MV-4-11 (cell line): ENCODE data around the gene AKAP17A.
"Not testable (repeated sequence)": the region's sequence is repeated elsewhere in the genome, so short reads cannot be mapped to it uniquely, and the experiment has no call there.

ENCODE experiments used
- DNase-seq: peaks from one replicate; lab custom pipeline; 2025; lab: John Stamatoyannopoulos, UW

AKAP17A gene

DNA sequence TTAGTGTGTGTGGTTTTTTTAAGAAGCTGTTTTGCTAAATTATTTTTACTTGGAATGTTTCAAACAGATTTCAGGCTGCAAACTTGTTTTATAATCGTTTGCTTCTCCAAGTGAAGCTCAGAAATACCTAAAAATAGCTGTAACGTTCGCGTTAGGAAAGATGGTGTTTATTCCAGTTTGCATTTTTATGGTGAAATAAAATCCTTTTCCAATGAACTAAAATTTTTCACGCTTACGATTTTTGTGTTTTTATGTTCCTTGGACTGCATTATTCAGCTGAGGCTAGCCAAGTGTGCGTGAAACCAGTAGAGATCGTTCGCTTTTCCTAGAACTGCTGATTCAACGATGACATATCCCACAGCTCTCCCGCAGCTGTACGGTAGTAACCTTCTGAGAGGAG is 10.9 kb downstream of the AKAP17A start:
- DNase-seq: no peak

DNA sequence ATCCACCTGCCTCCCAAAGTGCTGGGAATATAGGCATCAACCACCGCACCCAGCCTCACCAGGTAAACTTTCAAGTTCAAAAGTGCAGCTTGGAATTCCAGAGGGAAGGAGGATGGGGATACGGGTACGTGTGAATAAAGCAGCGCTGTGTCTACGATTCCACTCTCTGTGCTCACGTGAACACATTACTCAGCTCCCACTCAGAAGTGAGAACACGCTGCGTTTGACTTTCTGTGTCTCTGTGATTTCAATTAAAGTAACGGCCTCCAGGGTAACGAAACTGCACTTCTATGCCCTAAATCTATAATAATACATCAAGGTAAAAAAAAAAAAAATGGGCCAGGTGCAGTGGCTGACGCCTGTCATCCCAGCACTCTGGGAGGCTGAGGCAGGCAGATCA is 15.1 kb downstream of the AKAP17A start:
- DNase-seq: no peak

DNA sequence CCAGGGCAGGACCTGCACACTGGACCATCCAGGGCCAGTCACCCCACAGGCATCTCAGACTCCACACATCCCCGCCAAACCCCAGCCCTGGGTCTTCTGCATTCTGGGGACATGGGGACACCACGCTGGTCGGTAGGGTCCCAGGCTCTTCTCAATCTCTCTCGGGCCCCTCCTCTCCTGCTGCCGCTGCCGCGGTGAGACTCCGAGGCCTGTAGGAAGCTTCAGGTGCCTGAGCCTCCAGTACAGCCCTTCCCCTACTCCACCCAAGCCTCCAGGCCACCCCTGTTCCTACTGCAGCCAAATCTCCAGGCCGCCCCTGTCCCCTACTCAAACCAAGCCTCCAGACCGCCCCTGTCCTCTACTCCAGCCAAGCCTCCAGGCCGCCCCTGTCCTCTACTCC is 17.9 kb downstream of the AKAP17A start:
- no peak for DNase-seq

DNA sequence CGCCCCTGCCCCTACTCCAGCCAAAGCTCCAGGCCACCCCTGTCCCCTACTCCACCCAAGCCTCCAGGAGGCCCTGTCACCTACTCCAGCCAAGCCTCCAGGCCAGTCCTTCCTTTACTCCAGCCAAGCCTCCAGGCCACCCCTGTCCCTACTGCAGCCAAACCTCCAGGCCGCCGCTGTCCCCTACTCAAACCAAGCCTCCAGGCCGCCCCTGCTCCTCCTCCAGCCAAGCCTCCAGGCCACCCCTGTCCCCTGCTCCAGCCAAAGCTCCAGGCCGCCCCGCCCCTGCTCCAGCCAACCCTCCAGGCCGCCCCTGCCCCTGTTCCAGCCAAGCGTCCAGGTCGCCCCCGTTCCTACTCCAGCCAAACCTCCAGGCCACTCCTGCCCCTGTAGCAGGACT is 18.4 kb downstream of the AKAP17A start:
- DNase-seq: no peak

DNA sequence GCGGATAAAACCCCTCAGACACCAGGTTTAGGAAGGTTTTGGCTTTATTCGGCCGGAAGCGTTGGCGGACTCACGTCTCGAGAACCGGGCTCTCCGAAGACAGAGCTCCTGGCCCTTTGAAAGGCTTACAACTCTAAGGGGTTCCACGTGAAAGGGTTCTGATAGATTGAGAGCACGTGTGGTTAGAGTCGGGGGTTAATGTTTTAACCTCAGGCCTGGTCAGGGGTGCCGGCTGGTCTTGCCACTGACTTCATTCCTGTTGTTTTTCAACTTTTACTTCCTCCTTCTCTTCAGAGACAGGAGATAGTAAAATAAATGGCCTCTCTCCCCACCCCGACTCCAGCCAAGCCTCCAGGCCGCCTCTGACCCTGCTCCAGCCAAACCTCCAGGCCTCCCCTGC is 18.8 kb downstream of the AKAP17A start:
- DNase-seq: peak; percentile 60

DNA sequence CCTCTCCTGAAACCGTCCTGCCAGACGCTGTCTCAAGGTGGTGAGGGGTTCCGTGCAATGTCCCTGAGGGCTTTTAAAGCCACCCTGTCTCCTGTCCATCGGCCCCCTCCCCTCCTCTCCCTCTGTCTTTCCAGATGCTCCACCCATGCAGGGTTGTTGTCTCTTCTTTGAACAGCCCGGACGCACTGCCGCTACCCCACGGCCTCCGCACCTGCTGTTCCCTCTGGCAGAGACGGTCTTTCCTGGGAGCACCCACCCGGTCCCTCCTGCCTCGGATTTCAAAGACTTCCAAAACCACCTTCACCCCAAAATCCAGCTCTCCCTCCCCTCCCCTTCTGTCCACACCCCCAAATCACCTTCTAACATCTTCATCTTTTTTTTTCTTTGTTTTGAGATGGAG is 19.3 kb downstream of the AKAP17A start:
- no peak for DNase-seq

DNA sequence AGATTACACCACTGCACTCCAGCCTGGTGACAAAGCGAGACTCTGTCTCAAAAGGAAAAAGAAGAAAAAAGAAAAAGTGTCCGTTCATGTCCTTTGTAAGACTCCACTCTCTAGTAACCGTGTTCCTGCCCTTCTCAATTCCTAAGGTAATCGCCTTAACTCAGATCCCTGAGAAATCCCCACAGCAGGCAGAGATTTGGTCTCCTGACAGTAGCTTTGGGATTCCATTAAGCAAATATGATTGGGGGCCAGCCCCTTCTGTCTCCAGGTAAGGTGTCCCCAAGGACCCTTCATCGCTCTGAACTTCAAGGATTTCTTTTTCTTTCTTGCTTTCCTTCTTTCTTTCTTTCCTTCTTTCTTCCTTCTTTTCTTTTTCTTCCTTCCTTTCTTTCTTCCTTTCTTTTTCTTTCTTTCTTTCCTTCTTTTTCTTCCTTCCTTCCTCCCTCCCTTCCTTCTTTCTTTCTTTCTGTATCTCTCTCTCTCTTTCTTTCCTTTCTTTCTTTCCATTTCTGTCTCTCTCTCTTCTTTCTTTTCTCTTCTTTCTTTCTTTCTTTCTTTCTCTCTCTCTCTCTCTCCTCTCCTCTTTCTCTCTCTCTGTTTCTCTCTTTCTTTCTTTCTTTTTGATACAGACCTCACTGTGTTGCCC is 21.4 kb downstream of the AKAP17A start:
- no peak for DNase-seq

DNA sequence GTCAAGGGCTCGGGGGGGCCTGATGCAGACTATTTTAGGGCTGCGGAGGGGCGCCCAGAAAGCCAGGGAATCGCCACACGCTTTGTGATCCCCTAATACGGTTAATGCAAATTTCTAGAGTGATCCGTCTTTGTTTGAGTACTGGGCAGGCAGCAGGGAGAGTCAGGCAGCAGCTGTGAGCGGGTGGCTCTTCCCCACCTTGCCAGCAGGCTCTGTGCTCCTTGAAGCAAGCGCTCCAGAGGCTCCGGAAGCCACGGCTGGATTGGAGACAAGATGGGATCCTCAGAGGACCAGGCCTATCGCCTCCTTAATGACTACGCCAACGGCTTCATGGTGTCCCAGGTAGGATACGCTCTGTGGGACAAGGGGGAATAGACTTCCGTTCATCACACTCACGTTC is 23.5 kb downstream of the AKAP17A start, which contains the start of gene ASMT:
TSS of gene ASMT (plus strand) at position 133 of the 400 bp plus-strand sequence. CDS start at position 274, 141 bp downstream.
- no peak for DNase-seq

DNA sequence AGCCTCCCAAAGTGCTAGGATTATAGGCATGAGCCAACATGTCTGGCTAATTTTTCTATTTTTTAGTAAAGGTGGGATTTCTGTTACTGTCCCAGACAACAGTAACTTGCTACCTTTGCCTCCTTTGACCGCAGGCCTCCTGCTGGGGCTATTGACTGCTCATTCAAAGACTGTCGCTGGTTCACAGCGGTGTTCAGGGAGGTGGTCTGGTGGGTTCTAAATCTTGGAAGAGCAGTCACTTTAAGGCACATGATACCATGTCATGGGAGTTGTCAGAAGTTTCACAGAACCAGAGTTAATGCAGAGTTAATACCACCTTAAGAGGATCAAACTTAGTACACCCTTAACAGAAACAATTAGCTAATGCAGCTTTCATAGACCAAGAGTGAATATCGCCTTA is 27.3 kb downstream of the AKAP17A start:
- peak; percentile 20 for DNase-seq

DNA sequence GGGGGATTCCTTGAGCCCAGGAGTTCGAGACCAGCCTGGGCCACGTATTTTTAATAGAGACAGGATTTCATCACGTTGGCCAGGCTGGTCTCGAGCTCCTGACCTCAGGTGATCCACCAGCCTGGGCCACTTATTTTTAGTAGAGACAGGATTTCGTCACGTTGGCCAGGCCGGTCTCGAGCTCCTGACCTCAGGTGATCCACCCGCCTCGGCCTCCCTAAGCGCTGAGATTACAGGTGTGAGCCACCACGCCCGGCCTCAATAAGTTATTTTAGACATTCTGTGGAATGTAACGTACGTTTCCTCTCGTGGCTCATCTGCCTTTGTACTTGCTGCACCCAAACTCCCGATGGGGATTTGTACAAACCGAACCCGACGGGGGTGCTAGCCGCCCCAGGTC is 32.3 kb downstream of the AKAP17A start:
- no peak for DNase-seq

DNA sequence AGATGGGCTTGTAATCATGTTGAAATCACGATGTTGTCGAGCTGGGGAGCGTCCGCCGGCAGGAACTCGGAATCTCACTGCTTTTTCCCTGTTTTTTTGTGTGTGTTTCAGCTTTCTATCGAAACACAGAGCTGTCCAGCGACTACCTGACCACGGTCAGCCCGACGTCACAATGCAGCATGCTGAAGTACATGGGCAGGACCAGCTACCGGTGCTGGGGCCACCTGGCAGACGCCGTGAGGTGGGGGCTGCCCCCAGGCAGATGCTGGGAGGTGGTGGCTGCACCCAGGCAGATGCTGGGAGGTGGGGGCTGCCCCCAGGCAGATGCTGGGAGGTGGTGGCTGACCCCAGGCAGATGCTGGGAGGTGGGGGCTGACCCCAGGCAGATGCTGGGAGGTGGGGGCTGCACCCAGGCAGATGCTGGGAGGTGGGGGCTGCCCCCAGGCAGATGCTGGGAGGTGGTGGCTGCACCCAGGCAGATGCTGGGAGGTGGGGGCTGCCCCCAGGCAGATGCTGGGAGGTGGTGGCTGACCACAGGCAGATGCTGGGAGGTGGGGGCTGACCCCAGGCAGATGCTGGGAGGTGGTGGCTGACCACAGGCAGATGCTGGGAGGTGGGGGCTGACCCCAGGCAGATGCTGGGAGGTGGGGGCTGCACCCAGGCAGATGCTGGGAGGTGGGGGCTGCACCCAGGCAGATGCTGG is 32.9 kb downstream of the AKAP17A start:
- DNase-seq: not testable (repeated sequence)

DNA sequence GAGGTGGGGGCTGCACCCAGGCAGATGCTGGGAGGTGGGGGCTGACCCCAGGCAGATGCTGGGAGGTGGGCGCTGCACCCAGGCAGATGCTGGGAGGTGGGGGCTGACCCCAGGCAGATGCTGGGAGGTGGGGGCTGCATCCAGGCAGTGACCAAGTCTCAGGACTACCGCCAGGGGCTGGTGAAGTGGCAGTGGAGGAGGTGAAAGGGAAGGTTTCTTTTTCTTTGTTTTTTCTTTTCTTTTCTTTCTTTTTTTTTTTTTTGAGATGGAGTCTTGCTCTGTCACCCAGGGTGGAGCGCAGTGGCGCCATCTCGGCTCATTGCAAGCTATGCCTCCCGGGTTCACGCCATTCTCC is 33.4 kb downstream of the AKAP17A start:
- not testable (repeated sequence) for DNase-seq

DNA sequence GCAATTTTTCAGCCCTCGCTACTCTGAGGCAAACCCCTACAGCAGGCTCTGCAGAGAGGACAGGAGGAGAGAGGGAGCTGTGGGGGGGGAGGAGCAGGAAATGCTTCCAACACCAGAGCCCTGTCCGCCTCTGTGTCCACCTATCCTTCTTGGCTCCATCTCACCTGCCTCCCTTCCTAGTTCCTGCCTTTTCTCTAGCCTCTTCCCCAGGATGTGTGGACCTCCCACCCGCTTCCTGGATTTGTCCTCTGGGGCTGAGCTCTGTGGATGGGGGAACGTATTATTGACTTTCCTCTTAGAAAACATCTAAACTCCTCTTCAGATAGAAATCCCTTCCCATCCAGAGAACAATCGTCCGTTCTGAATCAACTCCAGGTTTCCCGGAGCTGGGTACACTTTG is 37.8 kb downstream of the AKAP17A start:
- no peak for DNase-seq

DNA sequence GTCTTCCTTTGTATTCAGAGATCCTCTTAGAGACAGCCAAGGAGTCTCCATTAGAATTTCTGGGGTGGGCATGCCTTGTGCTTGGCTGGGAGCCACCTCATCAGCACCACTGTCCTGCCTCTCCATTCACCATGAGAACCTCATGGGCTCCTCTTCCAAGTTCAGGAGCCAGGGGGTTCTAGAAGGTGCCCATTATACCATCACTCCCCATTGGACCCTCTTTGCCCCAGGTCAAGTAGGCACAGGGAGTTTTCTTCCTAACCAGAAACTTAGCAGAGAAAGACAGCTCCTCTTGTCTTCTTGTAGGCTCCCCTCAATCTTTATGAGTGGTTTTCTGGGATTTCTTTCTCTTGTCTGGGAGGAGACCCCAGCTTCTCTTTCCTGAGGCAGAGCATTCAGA is 54.6 kb downstream of the AKAP17A start:
- DNase-seq: no peak

DNA sequence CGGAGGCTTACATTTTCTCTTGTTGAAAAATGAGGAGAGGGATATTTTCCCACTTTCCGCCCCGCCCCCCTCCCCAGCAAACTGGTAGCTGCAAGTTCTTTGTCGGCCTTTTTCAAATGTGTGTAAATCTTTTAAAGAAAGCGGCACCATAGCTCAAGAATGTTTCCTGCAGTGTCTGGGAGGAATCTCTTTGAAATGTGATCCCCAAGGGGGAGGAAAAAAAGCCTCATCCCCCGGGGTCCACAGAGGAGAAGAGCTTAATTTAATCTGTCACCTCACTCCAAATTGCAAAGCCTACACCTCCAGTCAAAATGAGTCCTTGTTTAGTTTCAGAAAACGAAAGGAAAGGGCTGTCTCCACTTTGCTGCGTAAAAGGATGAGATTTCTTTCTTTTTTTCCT is 58.2 kb downstream of the AKAP17A start:
- DNase-seq: no peak
